PC-3 (cell line): ENCODE results near the gene PLSCR3. TPM values are rescaled to one million over a fixed set of nuclear protein-coding genes. Genes with fewer than 3 reads are reported as not detected.

Experiments
- ATAC-seq: fragments of 200-7000 bp; cut with Tn5 transposase; 2 replicates; pipeline ENCODE4 v1.9.1; 2020; ENCODE audit warnings: mild to moderate bottlenecking, moderate library complexity
- BruUV-seq: library from RNA; stranded (reverse); fragments of 400-500 nt; replicated peaks from 2 replicates; lab custom pipeline; 2021; lab: Mats Ljungman, UMichigan
- CTCF ChIA-PET: fragments of 300-600 bp; sonication (Branson Sonifier 250); formaldehyde crosslinking; loops from one replicate; lab custom pipeline; 2022; ENCODE audit warnings: antibody characterized with exemption; lab: Charles Lee
- POLR2A ChIA-PET: fragments of 300-600 bp; sonication (Branson Sonifier 250); formaldehyde crosslinking; loops from one replicate; lab custom pipeline; 2022; ENCODE audit warnings: antibody characterized with exemption; ENCODE audit not compliant: unreplicated experiment; lab: Charles Lee
- DNase-seq: peaks from one replicate; pipeline ENCODE4 v3.0.0-alpha.2; 2015
- H2AFZ ChIP-seq: fragments of 300-600 bp; sonication (generic); 2 replicates; pipeline ENCODE4 v1.6.0; 2016; ENCODE audit warnings: antibody characterized with exemption, low read length
- H3F3A ChIP-seq: fragments of 300-600 bp; sonication (generic); one replicate; pipeline ENCODE4 v1.6.0; 2017; ENCODE audit warnings: antibody characterized with exemption, low read length, control low read depth, mild to moderate bottlenecking; ENCODE audit not compliant: unreplicated experiment
- H3K27ac ChIP-seq: fragments of 300-600 bp; sonication (generic); 2 replicates; pipeline ENCODE4 v1.5.1; 2016; ENCODE audit warnings: mild to moderate bottlenecking, low read length
- H3K27me3 ChIP-seq: fragments of 300-600 bp; sonication (generic); 2 replicates; pipeline ENCODE4 v1.6.1; 2016; ENCODE audit warnings: low read length, mixed read lengths
- H3K36me3 ChIP-seq: fragments of 300-600 bp; sonication (generic); 2 replicates; pipeline ENCODE4 v1.6.1; 2016; ENCODE audit warnings: low read depth, mixed run types, low read length, mixed read lengths
- H3K4me1 ChIP-seq: fragments of 300-600 bp; sonication (generic); 2 replicates; pipeline ENCODE4 v1.5.1; 2016; ENCODE audit warnings: low read length; ENCODE audit not compliant: insufficient read depth
- H3K4me2 ChIP-seq: fragments of 300-600 bp; sonication (generic); 2 replicates; pipeline ENCODE4 v1.6.0; 2016; ENCODE audit warnings: low read length
- H3K4me3 ChIP-seq: fragments of 300-600 bp; sonication (generic); 2 replicates; pipeline ENCODE4 v1.5.1; 2016; ENCODE audit warnings: mild to moderate bottlenecking, low read length, mixed read lengths
- H3K79me2 ChIP-seq: fragments of 300-600 bp; sonication (generic); 2 replicates; pipeline ENCODE4 v1.6.1; 2017; ENCODE audit warnings: low read length, mixed read lengths
- H3K9ac ChIP-seq: fragments of 300-600 bp; sonication (generic); 2 replicates; pipeline ENCODE4 v1.6.0; 2016; ENCODE audit warnings: mild to moderate bottlenecking, low read length
- H3K9me2 ChIP-seq: fragments of 300-600 bp; sonication (generic); replicated peaks from 2 replicates; pipeline ENCODE4 v1.6.1; 2016; ENCODE audit warnings: mixed run types, low read length, mixed read lengths
- H3K9me3 ChIP-seq: fragments of 300-600 bp; sonication (generic); 2 replicates; pipeline ENCODE4 v1.6.1; 2016; ENCODE audit warnings: low read length, mixed read lengths
- H4K20me1 ChIP-seq: fragments of 300-600 bp; sonication (generic); 2 replicates; pipeline ENCODE4 v1.6.1; 2016; ENCODE audit warnings: low read length, mixed read lengths
- CTCF ChIP-seq: fragments of 300-600 bp; sonication (generic); conservative IDR thresholded peaks from 2 replicates; pipeline ENCODE4 v1.5.1; 2017; ENCODE audit warnings: antibody characterized with exemption, low read depth, mild to moderate bottlenecking, low read length
- EZH2 ChIP-seq: fragments of 300-600 bp; sonication (generic); IDR thresholded peaks from one replicate; pipeline ENCODE4 v1.6.1; 2017; ENCODE audit warnings: antibody characterized with exemption, mild to moderate bottlenecking, low read length; ENCODE audit not compliant: unreplicated experiment
- EZH2phosphoT487 ChIP-seq: fragments of 300-600 bp; sonication (generic); IDR thresholded peaks from 2 replicates; pipeline ENCODE4 v1.6.1; 2018; ENCODE audit warnings: mild to moderate bottlenecking, antibody characterized with exemption, low read length, borderline replicate concordance
- intact Hi-C: fragments of 100-400 bp; cut with micrococcal nuclease; formaldehyde crosslinking; loops from 2 replicates; pipeline ENCODE4 v1.9.0; 2023
- total RNA-seq: library from RNA; depleted of rRNA; stranded (reverse); fragments of >200 nt; gene quantifications from 2 replicates; pipeline ENCODE4 v1.2.3, GENCODE V29; 2014

The PLSCR3 gene
- total RNA-seq, 1 experiment from 2014 or later: 62.7 TPM

DNA sequence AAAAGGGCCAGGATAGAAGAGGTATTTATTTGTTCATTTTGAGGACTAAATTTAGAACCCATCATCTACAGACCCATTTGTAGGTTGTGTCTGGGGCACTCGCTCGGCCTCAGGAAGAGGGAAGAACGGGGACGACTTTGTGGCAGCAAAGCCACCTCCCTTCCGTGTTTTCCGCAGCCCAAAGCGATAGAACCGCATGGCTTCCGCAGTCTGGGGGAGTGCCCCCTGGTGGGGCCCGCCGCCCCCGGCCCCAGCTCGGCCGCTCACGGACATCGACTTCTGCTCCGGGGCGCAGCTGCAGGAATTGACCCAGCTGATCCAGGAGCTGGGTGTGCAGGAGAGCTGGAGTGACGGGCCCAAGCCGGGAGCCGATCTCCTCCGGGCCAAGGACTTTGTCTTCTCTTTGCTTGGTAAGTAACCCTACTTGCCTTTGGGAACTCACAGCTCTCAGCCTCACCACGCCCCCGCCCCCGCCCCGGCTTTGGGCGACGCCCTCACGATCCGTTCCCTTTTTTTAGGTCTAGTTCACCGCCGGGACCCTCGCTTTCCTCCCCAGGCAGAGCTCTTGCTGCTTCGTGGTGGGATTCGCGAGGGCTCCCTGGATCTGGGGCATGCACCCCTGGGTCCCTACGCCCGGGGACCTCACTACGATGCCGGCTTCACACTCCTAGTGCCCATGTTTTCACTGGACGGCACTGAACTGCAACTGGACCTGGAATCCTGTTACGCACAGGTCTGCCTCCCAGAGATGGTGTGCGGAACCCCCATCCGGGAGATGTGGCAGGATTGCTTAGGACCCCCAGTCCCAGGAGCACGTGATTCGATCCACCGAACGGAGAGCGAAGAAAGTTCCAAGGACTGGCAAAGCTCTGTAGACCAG lies 41.6 kb upstream of the PLSCR3 start:
- no peaks in the 10 kb centered on the region for H3K36me3 ChIP-seq
- POLR2A ChIA-PET: interaction anchor here (0.6 kb wide), 2 partner anchors 33 to 125 kb away, joined by 3 to 6 read pairs; no protein-coding TSS in a partner anchor
- H3K9me2 ChIP-seq: no peaks in the 10 kb centered on the region
- H3K9ac ChIP-seq: peak overlapping the region; percentile 70
- peak overlapping the region; percentile 40 for H3K27ac ChIP-seq
- H4K20me1 ChIP-seq: no peaks in the 10 kb centered on the region
- TF ChIP-seq EZH2phosphoT487: no peak
- TF ChIP-seq CTCF: peak; percentile 32; the same call in 1 of the 2 replicates
- CTCF ChIA-PET: interaction anchor here (1.0 to 1.7 kb wide), 3 partner anchors 42 to 125 kb away, joined by 3 to 6 read pairs (median 6); no protein-coding TSS in a partner anchor
- TSS peak; percentile 70 for BruUV-seq
- no peaks in the 10 kb centered on the region for H3K9me3 ChIP-seq
- intact Hi-C loops: loop anchor here (1.0 to 5.0 kb wide), 4 partner anchors 32 to 251 kb away; partner anchors contain the start of genes KCTD11, POLR2A, TMEM256 and TP53
- DNase-seq (peak; percentile 38), ATAC-seq (peak; percentile 11)
- peak overlapping the region; percentile 46 for H2AFZ ChIP-seq
- no peaks in the 10 kb centered on the region for H3F3A ChIP-seq
- peaks cover 4% of the 10 kb centered on the region; the same call in 1 of the 2 replicates for H3K4me1 ChIP-seq
- H3K27me3 ChIP-seq: no peaks in the 10 kb centered on the region
- H3K4me3 ChIP-seq: peak overlapping the region; percentile 71
- 0 out of 2 replicates have a peak, but pooled peaks cover 5% of the 10 kb centered on the region for H3K79me2 ChIP-seq
- peak overlapping the region; percentile 85 for H3K4me2 ChIP-seq

- DNase-seq (no peak), ATAC-seq (no peak)
- H3K9ac ChIP-seq: no peak overlapping the region
- no peaks in the 10 kb centered on the region for H3K9me2 ChIP-seq
- H3K79me2 ChIP-seq: 0 out of 2 replicates have a peak, but pooled peaks cover 5% of the 10 kb centered on the region
- no peaks in the 10 kb centered on the region for H3K36me3 ChIP-seq
- 0 out of 2 replicates have a peak, but pooled peaks cover 4% of the 10 kb centered on the region for H3K4me1 ChIP-seq
- POLR2A ChIA-PET: interaction anchor here (0.7 kb wide), 1 partner anchor 103 kb away, joined by 3 read pairs; no protein-coding TSS in a partner anchor
- no TSS peak for BruUV-seq
- no peaks in the 10 kb centered on the region for H3K27me3 ChIP-seq
- no peaks in the 10 kb centered on the region for H3F3A ChIP-seq
- no peaks in the 10 kb centered on the region for H3K9me3 ChIP-seq
- no peak overlapping the region for H2AFZ ChIP-seq
- no peak for TF ChIP-seq EZH2phosphoT487
- TF ChIP-seq CTCF: no peak
- TF ChIP-seq EZH2: no peak
- CTCF ChIA-PET: no interaction called here
- intact Hi-C loops: no loop called here
- no peak overlapping the region for H3K4me2 ChIP-seq
- H4K20me1 ChIP-seq: no peaks in the 10 kb centered on the region
- H3K4me3 ChIP-seq: no peak overlapping the region
- H3K27ac ChIP-seq: no peak overlapping the region
Observed at GRCh38 chr17:7432296-7432695, 38.0 kb upstream of the PLSCR3 start.
